ENCODE results near the gene LUC7L3. TPM values are rescaled to one million over a fixed set of nuclear protein-coding genes. Genes with fewer than 3 reads are reported as not detected.
"Not testable (repeated sequence)": the region's sequence is repeated elsewhere in the genome, so short reads cannot be mapped to it uniquely, and the experiment has no call there.

Gene LUC7L3
- total and polyA plus RNA-seq, 2 of the 13 experiments (the other 11 are each of a cell fraction or from before 2014, with no cell fraction given), result 108 to 120 TPM

DNA sequence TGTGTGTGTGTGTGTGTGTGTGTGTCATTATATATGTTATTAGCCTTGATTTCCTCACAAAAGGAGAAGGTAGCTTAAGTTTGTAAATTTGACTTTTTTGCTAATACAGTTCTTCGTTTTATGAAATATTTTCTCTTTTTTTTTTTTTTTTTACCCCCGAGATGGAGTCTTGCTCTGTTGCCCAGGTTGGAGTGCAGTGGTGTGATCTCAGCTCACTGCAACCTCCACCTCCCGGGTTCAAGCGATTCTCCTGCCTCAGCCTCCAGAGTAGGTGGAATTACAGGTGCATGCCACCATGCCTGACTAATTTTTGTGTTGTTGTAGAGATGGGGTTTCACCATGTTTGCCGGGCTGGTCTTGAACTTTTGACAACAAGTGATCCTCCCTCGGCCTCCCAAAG, 5.2 kb downstream of the LUC7L3 start:
- peaks cover 100% of the 10 kb centered on the region for H4K20me1 ChIP-seq (ENCODE audit: insufficient read depth, low read length)
- H3K27ac ChIP-seq (ENCODE audit: extremely low read length, insufficient read depth, low read length); in situ Hi-C loops (cut with HindIII; ENCODE audit: extremely low pct_ligation_motif_present, low pct_unique_long_range_greater_than_20kb); H3K4me2 ChIP-seq (ENCODE audit: low read depth, low read length); CTCF ChIA-PET (ENCODE audit: low intra/inter-chr PET ratio, low total read pairs); H3K9ac ChIP-seq (ENCODE audit: insufficient read depth, low read depth, low read length); ATAC-seq; DNase-seq (ENCODE audit: low spot score); H2AFZ ChIP-seq (ENCODE audit: low read length); H3K9me3 ChIP-seq (ENCODE audit: low read length); BruUV-seq (replicated peaks); H3K27me3 ChIP-seq (ENCODE audit: control insufficient read depth in 1 of 2, insufficient read depth in 2 of 2, low read length in 2 of 2); intact Hi-C loops (cut with micrococcal nuclease; ENCODE audit: unreplicated experiment); H3K4me3 ChIP-seq (replicated peaks in 1 of 3; ENCODE audit: insufficient read depth in 1 of 3, low read depth in 2 of 3, low read length in 3 of 3); FAIRE-seq: not testable (repeated sequence)
- 93% methylated on average over 6 of the region's 6 CpGs for WGBS (ENCODE audit: low lambda C conversion rate)
- H3K36me3 ChIP-seq (replicated peaks in 1 of 2; ENCODE audit: control insufficient read depth in 1 of 2, insufficient read depth in 2 of 2, low read length in 2 of 2), result peaks cover 2 to 18% of the 10 kb centered on the region in 2 experiments; a peak in 3 of 5 replicates
- peaks cover 77% of the 10 kb centered on the region for H3K4me1 ChIP-seq (ENCODE audit: insufficient read depth, low read length)
- TF ChIP-seq, protein P1, sequence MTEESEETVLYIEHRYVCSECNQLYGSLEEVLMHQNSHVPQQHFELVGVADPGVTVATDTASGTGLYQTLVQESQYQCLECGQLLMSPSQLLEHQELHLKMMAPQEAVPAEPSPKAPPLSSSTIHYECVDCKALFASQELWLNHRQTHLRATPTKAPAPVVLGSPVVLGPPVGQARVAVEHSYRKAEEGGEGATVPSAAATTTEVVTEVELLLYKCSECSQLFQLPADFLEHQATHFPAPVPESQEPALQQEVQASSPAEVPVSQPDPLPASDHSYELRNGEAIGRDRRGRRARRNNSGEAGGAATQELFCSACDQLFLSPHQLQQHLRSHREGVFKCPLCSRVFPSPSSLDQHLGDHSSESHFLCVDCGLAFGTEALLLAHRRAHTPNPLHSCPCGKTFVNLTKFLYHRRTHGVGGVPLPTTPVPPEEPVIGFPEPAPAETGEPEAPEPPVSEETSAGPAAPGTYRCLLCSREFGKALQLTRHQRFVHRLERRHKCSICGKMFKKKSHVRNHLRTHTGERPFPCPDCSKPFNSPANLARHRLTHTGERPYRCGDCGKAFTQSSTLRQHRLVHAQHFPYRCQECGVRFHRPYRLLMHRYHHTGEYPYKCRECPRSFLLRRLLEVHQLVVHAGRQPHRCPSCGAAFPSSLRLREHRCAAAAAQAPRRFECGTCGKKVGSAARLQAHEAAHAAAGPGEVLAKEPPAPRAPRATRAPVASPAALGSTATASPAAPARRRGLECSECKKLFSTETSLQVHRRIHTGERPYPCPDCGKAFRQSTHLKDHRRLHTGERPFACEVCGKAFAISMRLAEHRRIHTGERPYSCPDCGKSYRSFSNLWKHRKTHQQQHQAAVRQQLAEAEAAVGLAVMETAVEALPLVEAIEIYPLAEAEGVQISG (CRISPR knock-in tag; IDR thresholded peaks at IDR 0.05), result 0 out of 2 replicates have a peak, but pooled peaks have one; percentile 20
- TF ChIP-seq ZNF121 (CRISPR knock-in tag; IDR thresholded peaks at IDR 0.05), result peak; percentile 55; the same call in 1 of the 2 replicates
- peaks cover 99% of the 10 kb centered on the region for H3K79me2 ChIP-seq (ENCODE audit: insufficient read depth, low read length)
- POLR2A ChIA-PET, result interaction anchor here (0.7 kb wide), 1 partner anchor 1045 kb away, joined by 5 read pairs; no protein-coding TSS in a partner anchor

DNA sequence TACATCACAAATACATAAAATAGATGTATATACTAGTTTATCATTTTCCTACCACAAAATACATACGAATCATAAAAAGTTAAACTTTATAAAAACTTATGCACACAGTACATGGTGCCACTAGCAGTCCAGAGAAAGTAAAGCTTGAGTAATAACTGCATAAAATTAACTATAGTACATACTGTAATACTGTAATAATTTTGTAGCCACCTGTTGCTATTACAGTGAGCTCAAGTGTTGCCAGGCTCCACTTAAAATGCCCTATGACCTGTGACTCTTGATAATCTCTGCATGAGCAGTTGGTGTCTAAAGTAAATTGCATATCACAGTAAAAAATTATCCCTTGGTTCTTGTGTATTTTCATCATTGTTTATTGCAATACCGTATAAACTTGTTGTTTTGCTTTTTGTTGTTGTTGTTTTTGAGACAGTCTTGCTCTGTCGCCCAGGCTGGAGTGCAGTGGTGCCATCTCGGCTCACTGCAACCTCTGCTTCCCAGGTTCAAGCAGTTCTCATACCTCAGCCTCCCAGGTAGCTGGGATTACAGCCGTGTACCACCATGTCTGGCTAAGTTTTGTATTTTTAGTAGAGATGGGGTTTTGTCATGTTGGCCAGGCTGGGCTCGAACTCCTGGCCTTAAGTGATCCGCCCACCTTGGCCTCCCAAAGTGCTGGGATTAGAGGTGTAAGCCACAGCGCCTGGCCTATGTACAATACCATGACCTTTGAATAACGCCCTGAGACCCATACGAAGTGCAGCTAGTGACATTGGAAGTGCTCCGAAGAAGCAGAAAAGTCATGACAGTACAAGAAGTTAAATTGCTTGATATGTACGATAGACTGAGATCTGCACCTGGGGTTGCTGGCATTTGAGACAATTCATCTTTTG, 6.6 kb downstream of the LUC7L3 start:
- no peak for DNase-seq (ENCODE audit: low spot score)
- ChIA-PET CTCF (ENCODE audit: low intra/inter-chr PET ratio, low total read pairs) (no interaction called here), POLR2A (interaction anchor here (0.9 to 1.4 kb wide), 3 partner anchors 18 to 87 kb away, joined by 3 to 4 read pairs (median 4); partner anchors contain the start of gene ANKRD40)
- ATAC-seq, result peak; percentile 32
- no TSS peak for BruUV-seq (replicated peaks)
- Histone ChIP-seq H3K27me3 (ENCODE audit: control insufficient read depth in 1 of 2, insufficient read depth in 2 of 2, low read length in 2 of 2) (no peaks in the 10 kb centered on the region), H2AFZ (ENCODE audit: low read length) (no peak overlapping the region), H3K9me3 (ENCODE audit: low read length) (no peaks in the 10 kb centered on the region), H3K4me2 (ENCODE audit: low read depth, low read length) (peak overlapping the region; percentile 37), H3K4me3 (replicated peaks in 1 of 3; ENCODE audit: insufficient read depth in 1 of 3, low read depth in 2 of 3, low read length in 3 of 3) (no peak overlapping the region), H3K27ac (ENCODE audit: extremely low read length, insufficient read depth, low read length) (peak overlapping the region; percentile 9), H3K9ac (ENCODE audit: insufficient read depth, low read depth, low read length) (no peak overlapping the region), H4K20me1 (ENCODE audit: insufficient read depth, low read length) (peaks cover 99% of the 10 kb centered on the region), H3K79me2 (ENCODE audit: insufficient read depth, low read length) (peaks cover 98% of the 10 kb centered on the region), H3K36me3 (replicated peaks in 1 of 2; ENCODE audit: control insufficient read depth in 1 of 2, insufficient read depth in 2 of 2, low read length in 2 of 2) (peaks cover 2 to 22% of the 10 kb centered on the region in 2 experiments; a peak in 3 of 5 replicates), H3K4me1 (ENCODE audit: insufficient read depth, low read length) (peaks cover 87% of the 10 kb centered on the region)
- intact Hi-C loops (cut with micrococcal nuclease; ENCODE audit: unreplicated experiment) (no loop called here), in situ Hi-C loops (cut with HindIII; ENCODE audit: extremely low pct_ligation_motif_present, low pct_unique_long_range_greater_than_20kb) (no loop called here)
- no peak for FAIRE-seq
- WGBS (ENCODE audit: low lambda C conversion rate), result 83% methylated on average over 12 of the region's 12 CpGs
- TF ChIP-seq ZNF121 (CRISPR knock-in tag; IDR thresholded peaks at IDR 0.05) (peak; percentile 37; the same call in 1 of the 2 replicates), NR2C2 (CRISPR knock-in tag; IDR thresholded peaks at IDR 0.05; ENCODE audit: borderline replicate concordance) (0 out of 2 replicates have a peak, but pooled peaks have one; percentile 29), RBM22 (optimal IDR thresholded peaks at IDR 0.05; ENCODE audit: low read length) (peak; percentile 30), KAT8 (CRISPR knock-in tag; IDR thresholded peaks at IDR 0.05) (no peak), RBFOX2 (IDR thresholded peaks at IDR 0.05; ENCODE audit: low read depth, low read length) (peak; percentile 41; the same call in 1 of the 2 replicates), NRL (CRISPR knock-in tag; IDR thresholded peaks at IDR 0.05; ENCODE audit: borderline replicate concordance) (0 out of 2 replicates have a peak, but pooled peaks have one; percentile 41), ATM (IDR thresholded peaks at IDR 0.05; ENCODE audit: borderline replicate concordance) (no peak), HNF4A (CRISPR knock-in tag; IDR thresholded peaks at IDR 0.05) (0 out of 2 replicates have a peak, but pooled peaks have one; percentile 21), ZNF232 (CRISPR knock-in tag; IDR thresholded peaks at IDR 0.05; ENCODE audit: borderline replicate concordance) (no peak), HOXA3 (CRISPR knock-in tag; IDR thresholded peaks at IDR 0.05) (0 out of 2 replicates have a peak, but pooled peaks have one; percentile 30)
